Measurements from ENCODE around the gene MUC6.

MUC6 gene

GRCh38 chr11:1036303-1036923 lies at the start of gene MUC6:
TSS of gene MUC6 (minus strand) at chr11:1036718. CDS start at chr11:1036655, 63 bp downstream.
- DNase-seq = no peak

GRCh38 chr11:1085440-1086170 lies 49.1 kb upstream of the MUC6 start:
- DNase-seq = no peak

- DNase-seq = no peak
These were observed 48.3 kb upstream of the MUC6 start for GRCh38 chr11:1084561-1085439.

GRCh38 chr11:1083621-1084551 lies 47.4 kb upstream of the MUC6 start:
- DNase-seq = no peak

- DNase-seq = no peak
These were observed 46.5 kb upstream of the MUC6 start for GRCh38 chr11:1082728-1083620.

GRCh38 chr11:1082346-1082727 lies 45.8 kb upstream of the MUC6 start:
- DNase-seq = no peak

GRCh38 chr11:1081601-1082311 lies 45.2 kb upstream of the MUC6 start:
- DNase-seq = no peak

- no peak for DNase-seq
These were observed 41.7 kb upstream of the MUC6 start for GRCh38 chr11:1078191-1078601.

GRCh38 chr11:1077417-1078119 lies 41.0 kb upstream of the MUC6 start:
- DNase-seq = no peak

GRCh38 chr11:1077033-1077416 lies 40.5 kb upstream of the MUC6 start:
- no peak for DNase-seq

GRCh38 chr11:1076061-1076665 lies 39.6 kb upstream of the MUC6 start:
- DNase-seq = no peak

- no peak for DNase-seq
These were observed 38.9 kb upstream of the MUC6 start for GRCh38 chr11:1075341-1075911.

GRCh38 chr11:1074244-1075221 lies 38.0 kb upstream of the MUC6 start, which contains the start of gene MUC2:
TSS of gene MUC2 (plus strand) at chr11:1074874.
- DNase-seq = no peak

- DNase-seq = no peak
These were observed 37.3 kb upstream of the MUC6 start for GRCh38 chr11:1073851-1074243.

GRCh38 chr11:1073261-1073724 lies 36.8 kb upstream of the MUC6 start:
- no peak for DNase-seq

GRCh38 chr11:1072821-1073231 lies 36.3 kb upstream of the MUC6 start:
- no peak for DNase-seq

GRCh38 chr11:1072116-1072820 lies 35.8 kb upstream of the MUC6 start:
- DNase-seq = no peak

Measured in NCI-H187 treated with DMSO at 0.1 percent for 48 hours (cell line).